HG03520 (cell line): Measurements from ENCODE around the gene TMOD1.

Source experiments
- ATAC-seq: cut with Tn5 transposase; IDR thresholded peaks from one replicate; pipeline ENCODE4 v1.9.1; 2021; ENCODE audit warnings: mild to moderate bottlenecking, moderate library complexity; ENCODE audit not compliant: unreplicated experiment

TMOD1 gene

GRCh38 chr9:97629156-97629555 lies 127.7 kb downstream of the TMOD1 start:
- no peak for ATAC-seq

DNA sequence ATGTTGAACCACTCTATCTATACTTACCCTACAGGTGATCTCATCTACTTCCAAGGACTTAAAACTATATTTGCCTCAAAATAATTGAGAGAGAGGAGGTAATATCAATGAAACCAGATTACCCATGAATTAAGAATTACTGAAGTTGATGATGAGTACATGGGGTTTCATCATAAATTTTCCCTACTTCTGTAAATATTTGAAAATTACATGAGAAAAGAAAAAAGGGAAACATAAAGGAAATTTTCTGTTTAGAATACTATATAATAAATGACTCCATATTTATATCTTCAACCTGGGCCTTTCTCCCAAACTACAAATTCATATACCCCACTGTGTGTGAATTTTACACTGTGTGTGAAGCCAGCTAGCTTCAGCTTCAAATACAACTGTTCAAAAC lies 129.1 kb downstream of the TMOD1 start:
- ATAC-seq: no peak

GRCh38 chr9:97632248-97632984 lies 130.9 kb downstream of the TMOD1 start:
- ATAC-seq: peak; percentile 3

GRCh38 chr9:97632985-97633858 lies 131.8 kb downstream of the TMOD1 start, which contains the start of the genes NCBP1 and TSTD2:
Gene NCBP1, plus strand, starts transcription at chr9:97633821. Its CDS starts 61 bp downstream, at chr9:97633882.
Gene TSTD2, minus strand, starts transcription at chr9:97633368. Its CDS starts 5,806 bp downstream, at chr9:97627562.
- ATAC-seq: peak; percentile 77

DNA sequence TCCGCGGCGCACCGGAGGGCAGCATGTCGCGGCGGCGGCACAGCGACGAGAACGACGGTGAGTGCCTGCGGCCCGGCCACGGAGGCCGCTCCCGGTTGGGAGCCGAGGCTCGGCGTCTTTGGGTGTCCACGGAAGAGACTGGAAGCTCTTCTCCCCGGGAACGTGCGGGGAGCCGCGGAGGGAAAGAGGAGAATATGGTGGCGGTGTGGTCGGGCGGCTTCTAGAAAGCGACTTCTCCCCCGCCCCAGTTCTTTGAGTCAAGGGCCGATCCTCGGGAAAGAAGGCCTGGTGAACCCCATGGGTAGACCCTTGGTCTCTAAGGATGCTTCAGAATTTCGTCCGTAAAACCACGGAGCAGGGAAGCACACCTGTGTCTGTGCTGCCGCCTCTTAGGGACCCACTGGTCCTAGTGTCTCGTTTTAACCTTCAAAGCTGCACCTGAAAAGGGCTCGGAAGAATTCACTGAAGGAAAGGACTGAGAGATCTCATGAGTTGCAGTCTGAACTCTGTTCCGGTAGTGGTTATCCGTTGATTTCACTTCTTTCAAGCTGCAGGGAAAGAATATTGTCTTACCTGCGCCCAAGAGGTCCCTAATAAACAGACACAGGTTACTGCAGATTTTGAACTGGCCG lies 132.5 kb downstream of the TMOD1 start:
- ATAC-seq: no peak

DNA sequence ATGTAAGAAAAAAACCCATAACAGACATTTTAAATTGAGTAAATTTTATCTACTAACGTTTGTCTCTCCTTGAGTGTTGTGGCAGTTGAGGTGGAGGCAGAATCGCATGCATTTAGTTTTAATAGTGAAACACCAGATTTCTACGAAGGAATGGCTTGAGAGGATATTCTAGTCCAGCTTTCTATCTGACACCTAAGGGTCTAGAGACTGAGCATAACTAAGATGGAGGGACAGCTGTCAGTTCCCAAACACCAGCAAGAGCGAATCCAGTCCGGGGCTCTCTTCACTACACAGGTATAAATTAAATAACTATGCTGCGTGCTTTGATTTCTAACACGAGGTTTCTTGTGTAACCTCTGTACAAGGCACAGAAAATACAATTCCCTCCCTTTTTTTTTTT lies 133.6 kb downstream of the TMOD1 start:
- no peak for ATAC-seq

DNA sequence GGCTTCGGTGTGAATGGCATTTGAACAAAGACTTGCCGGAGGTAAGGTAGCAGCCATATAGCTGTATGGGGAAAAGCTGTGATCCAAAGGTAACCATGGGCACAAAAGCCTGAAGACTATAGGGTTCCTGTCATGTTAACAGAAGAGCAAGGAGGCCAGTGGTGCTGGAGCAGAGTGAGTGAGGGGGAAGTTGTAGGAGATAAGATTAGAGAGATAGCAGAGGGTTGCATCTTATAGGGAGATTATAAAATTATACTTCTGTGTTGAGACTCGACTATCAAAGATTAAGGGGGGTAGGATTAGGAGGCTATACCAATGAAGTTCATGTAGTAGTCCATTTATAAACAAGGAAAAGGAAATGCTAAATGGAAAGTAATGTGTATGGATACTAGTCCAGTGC lies 135.4 kb downstream of the TMOD1 start:
- no peak for ATAC-seq

GRCh38 chr9:97638666-97639065 lies 137.2 kb downstream of the TMOD1 start:
- no peak for ATAC-seq

DNA sequence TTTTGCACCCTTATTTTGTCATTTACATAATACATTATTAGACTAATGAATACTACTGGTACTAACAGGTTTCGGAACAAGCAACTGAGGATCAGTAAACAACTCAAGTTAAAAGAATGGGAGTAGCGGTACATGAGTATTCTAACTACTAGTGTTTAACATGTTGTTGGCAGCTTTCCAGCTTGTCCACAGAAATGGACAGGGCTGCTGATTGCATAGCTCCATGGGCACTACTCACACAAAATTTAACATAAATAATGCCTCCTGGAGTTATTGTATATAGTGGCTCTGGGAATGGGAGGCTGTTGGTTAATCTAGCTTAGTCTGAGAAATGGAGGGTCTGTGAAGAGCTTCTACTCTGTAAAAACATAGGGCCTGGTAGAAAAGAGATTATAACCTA lies 138.9 kb downstream of the TMOD1 start:
- ATAC-seq: no peak

- no peak for ATAC-seq
Observed at GRCh38 chr9:97645720-97646119, 144.3 kb downstream of the TMOD1 start.

DNA sequence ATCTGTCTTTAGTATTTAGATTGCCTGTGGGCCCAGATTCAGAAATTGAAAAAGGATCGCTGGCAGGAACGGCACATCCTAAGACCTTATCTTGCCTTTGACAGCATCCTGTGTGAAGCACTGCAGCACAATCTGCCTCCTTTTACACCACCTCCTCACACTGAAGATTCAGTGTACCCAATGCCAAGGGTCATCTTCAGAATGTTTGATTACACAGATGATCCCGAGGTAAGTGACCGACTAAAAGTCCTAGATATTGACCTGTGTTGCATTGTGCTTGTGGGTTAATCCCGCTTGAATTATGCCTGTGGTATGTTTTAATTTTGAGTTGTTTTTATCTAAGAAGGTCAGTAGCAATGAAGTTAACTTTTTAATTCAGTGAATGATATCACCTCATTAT lies 146.5 kb downstream of the TMOD1 start:
- ATAC-seq: no peak
